ENCODE data around the gene SEC14L6.
"Not testable (repeated sequence)": the region's sequence is repeated elsewhere in the genome, so short reads cannot be mapped to it uniquely, and the experiment has no call there.

The SEC14L6 gene

DNA sequence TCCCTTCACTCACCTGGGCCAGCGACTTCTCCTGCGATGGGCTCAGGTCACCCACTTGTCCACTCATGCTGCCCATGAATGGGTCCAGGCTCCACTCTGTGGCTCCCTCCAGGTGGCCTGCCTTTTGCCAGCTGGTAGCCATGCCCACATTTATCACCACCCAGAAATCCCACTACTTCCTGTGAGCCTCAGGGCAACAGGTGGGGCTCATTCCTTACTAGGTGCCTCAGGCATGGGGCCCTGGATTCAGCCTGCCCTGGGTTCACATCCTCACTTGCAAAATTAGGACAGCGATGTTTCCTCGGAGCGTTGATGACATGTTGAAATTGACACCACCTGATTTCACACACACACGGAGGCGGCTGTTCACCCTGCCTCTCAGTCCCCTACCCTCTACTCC lies at the start of gene SEC14L6:
Gene SEC14L6 (minus strand): TSS at position 126 of the 400 bp plus-strand sequence. CDS start 59 bp downstream, at position 67.
- Histone ChIP-seq H3K9me3 (ENCODE audit: low read length) (no peaks in the 10 kb centered on the region), H3K27me3 (ENCODE audit: insufficient read depth, low read length) (peaks cover 5% of the 10 kb centered on the region), H3K4me3 (ENCODE audit: low read length) (no peak within 1 kb of the TSS), H2AFZ (ENCODE audit: low read depth, low read length) (no peak within 1 kb of the TSS), H3K4me1 (ENCODE audit: insufficient read depth, low read length) (peaks cover 6% of the 10 kb centered on the region), H3K36me3 (ENCODE audit: insufficient read depth, low read length) (no peaks in the 10 kb centered on the region)

DNA sequence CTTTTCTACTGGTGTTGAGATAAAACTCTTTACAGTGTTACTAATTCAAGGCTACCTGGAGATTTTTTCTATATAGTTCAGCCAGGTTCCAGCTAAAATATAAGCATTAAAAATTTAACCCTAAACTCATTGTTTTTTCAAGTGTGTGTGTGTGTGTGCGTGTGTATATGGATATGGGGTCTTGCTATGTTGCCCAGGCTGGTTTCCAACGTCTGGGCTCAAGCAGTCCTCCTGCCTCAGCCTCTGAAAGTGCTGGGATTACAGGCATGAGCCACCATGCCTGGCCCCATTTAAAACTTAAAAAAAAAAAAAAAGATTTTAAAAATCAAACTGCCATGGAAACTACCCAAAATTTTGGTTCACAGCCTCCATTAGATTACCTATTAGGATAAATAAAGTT lies 49.7 kb upstream of the SEC14L6 start:
- Histone ChIP-seq H3K4me3 (ENCODE audit: low read length) (no peak overlapping the region), H3K9me3 (ENCODE audit: low read length) (no peaks in the 10 kb centered on the region), H3K27me3 (ENCODE audit: insufficient read depth, low read length) (no peaks in the 10 kb centered on the region), H3K4me1 (ENCODE audit: insufficient read depth, low read length) (no peaks in the 10 kb centered on the region), H2AFZ (ENCODE audit: low read depth, low read length) (no peak overlapping the region), H3K36me3 (ENCODE audit: insufficient read depth, low read length) (no peaks in the 10 kb centered on the region)

GRCh38 chr22:30592360-30592713 lies 45.8 kb upstream of the SEC14L6 start:
- peaks cover 10% of the 10 kb centered on the region for H3K4me1 ChIP-seq (ENCODE audit: insufficient read depth, low read length)
- H2AFZ ChIP-seq (ENCODE audit: low read depth, low read length); H3K9me3 ChIP-seq (ENCODE audit: low read length); H3K27me3 ChIP-seq (ENCODE audit: insufficient read depth, low read length): not testable (repeated sequence)
- H3K36me3 ChIP-seq (ENCODE audit: insufficient read depth, low read length), result peaks cover 23% of the 10 kb centered on the region
- peak overlapping the region; percentile 17 for H3K4me3 ChIP-seq (ENCODE audit: low read length)

DNA sequence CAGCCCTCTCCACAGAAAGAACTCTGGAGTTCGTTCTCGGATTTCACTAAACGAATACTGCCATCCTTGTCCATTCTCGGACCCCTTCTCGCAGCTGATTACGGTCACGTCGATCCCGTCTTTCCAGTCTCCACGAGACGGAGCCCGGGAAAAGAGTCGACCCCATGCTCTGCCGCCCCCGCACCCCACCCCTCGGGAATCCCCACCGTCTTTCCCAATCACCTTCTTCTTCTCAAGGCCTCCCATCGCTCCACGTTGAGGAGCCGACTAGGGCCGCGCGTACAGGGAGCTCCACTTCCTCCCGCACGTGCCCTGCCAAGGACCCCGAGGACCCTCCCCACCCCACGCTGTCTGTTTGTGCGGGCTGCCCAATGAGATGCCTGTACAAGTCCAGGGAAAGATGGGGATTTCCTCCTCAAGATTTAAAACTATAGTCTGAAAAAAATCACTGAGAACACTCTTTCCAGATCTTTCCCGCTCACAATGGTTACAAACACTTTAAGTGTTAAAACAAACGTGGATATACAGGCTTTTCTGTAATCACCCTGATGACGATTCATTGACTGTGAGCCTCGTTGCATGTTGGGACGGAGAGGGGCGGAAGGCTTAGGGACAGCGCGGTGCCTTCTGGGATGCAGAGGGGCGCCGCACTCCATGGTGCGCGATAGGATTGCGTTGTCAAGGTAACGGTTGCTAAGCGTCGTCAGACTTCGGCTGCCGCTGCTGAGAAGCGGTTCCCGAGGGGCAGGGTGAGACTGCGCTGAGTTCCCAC lies 45.2 kb upstream of the SEC14L6 start, which contains the start of gene PES1:
Gene PES1 (minus strand): TSS at position 323 of the 772 bp plus-strand sequence. CDS start 77 bp downstream, at position 246.
- Histone ChIP-seq H3K4me1 (ENCODE audit: insufficient read depth, low read length) (peaks cover 10% of the 10 kb centered on the region), H3K27me3 (ENCODE audit: insufficient read depth, low read length) (no peaks in the 10 kb centered on the region), H2AFZ (ENCODE audit: low read depth, low read length) (no peak within 1 kb of the TSS), H3K9me3 (ENCODE audit: low read length) (no peaks in the 10 kb centered on the region), H3K4me3 (ENCODE audit: low read length) (peak within 1 kb of the TSS; percentile 82), H3K36me3 (ENCODE audit: insufficient read depth, low read length) (peaks cover 29% of the 10 kb centered on the region)

GRCh38 chr22:30591191-30591587 lies 44.6 kb upstream of the SEC14L6 start:
- peaks cover 35% of the 10 kb centered on the region for H3K36me3 ChIP-seq (ENCODE audit: insufficient read depth, low read length)
- no peaks in the 10 kb centered on the region for H3K27me3 ChIP-seq (ENCODE audit: insufficient read depth, low read length)
- H3K4me3 ChIP-seq (ENCODE audit: low read length), result peak overlapping the region; percentile 82
- H3K9me3 ChIP-seq (ENCODE audit: low read length), result no peaks in the 10 kb centered on the region
- H2AFZ ChIP-seq (ENCODE audit: low read depth, low read length), result no peak overlapping the region
- H3K4me1 ChIP-seq (ENCODE audit: insufficient read depth, low read length), result peaks cover 10% of the 10 kb centered on the region

GRCh38 chr22:30586414-30586813 lies 39.9 kb upstream of the SEC14L6 start:
- Histone ChIP-seq H3K4me1 (ENCODE audit: insufficient read depth, low read length) (peaks cover 10% of the 10 kb centered on the region), H3K36me3 (ENCODE audit: insufficient read depth, low read length) (peaks cover 80% of the 10 kb centered on the region), H3K27me3 (ENCODE audit: insufficient read depth, low read length) (no peaks in the 10 kb centered on the region), H2AFZ (ENCODE audit: low read depth, low read length) (no peak overlapping the region), H3K4me3 (ENCODE audit: low read length) (no peak overlapping the region), H3K9me3 (ENCODE audit: low read length) (no peaks in the 10 kb centered on the region)

- Histone ChIP-seq H3K36me3 (ENCODE audit: insufficient read depth, low read length) (peaks cover 97% of the 10 kb centered on the region), H3K27me3 (ENCODE audit: insufficient read depth, low read length) (no peaks in the 10 kb centered on the region), H3K9me3 (ENCODE audit: low read length) (no peaks in the 10 kb centered on the region), H3K4me3 (ENCODE audit: low read length) (no peak overlapping the region), H2AFZ (ENCODE audit: low read depth, low read length) (no peak overlapping the region), H3K4me1 (ENCODE audit: insufficient read depth, low read length) (no peaks in the 10 kb centered on the region)
Measured at GRCh38 chr22:30584441-30584840, 37.9 kb upstream of the SEC14L6 start.

GRCh38 chr22:30582788-30583545 lies 36.4 kb upstream of the SEC14L6 start:
- no peaks in the 10 kb centered on the region for H3K4me1 ChIP-seq (ENCODE audit: insufficient read depth, low read length)
- H3K4me3 ChIP-seq (ENCODE audit: low read length), result no peak overlapping the region
- H2AFZ ChIP-seq (ENCODE audit: low read depth, low read length), result no peak overlapping the region
- no peaks in the 10 kb centered on the region for H3K9me3 ChIP-seq (ENCODE audit: low read length)
- peaks cover 93% of the 10 kb centered on the region for H3K36me3 ChIP-seq (ENCODE audit: insufficient read depth, low read length)
- H3K27me3 ChIP-seq (ENCODE audit: insufficient read depth, low read length), result no peaks in the 10 kb centered on the region

DNA sequence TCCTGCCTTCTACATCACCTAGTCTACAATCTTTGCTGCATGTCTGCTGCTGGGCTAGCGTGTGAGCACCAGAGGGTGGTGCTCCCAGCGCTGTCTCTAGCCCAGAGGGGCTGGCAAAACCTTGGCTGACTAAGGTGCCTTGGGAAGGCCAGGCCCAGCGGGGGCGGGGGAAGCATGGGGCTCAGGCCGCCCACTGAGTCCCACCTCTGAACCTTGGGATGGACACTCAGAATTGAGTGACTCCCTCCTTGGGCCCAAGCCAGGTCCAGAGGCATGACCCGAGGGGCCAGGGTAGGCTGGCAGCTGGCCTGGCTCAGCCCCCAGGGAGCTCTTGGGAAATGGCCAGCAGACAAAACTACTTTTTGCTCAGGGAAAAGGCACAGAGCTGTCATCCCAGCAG lies 35.5 kb upstream of the SEC14L6 start:
- no peaks in the 10 kb centered on the region for H3K9me3 ChIP-seq (ENCODE audit: low read length)
- H2AFZ ChIP-seq (ENCODE audit: low read depth, low read length), result no peak overlapping the region
- H3K36me3 ChIP-seq (ENCODE audit: insufficient read depth, low read length), result peaks cover 93% of the 10 kb centered on the region
- no peaks in the 10 kb centered on the region for H3K4me1 ChIP-seq (ENCODE audit: insufficient read depth, low read length)
- H3K27me3 ChIP-seq (ENCODE audit: insufficient read depth, low read length), result no peaks in the 10 kb centered on the region
- H3K4me3 ChIP-seq (ENCODE audit: low read length), result no peak overlapping the region

GRCh38 chr22:30580896-30581295 lies 34.4 kb upstream of the SEC14L6 start:
- H2AFZ ChIP-seq (ENCODE audit: low read depth, low read length), result no peak overlapping the region
- no peaks in the 10 kb centered on the region for H3K27me3 ChIP-seq (ENCODE audit: insufficient read depth, low read length)
- H3K36me3 ChIP-seq (ENCODE audit: insufficient read depth, low read length), result peaks cover 93% of the 10 kb centered on the region
- H3K4me3 ChIP-seq (ENCODE audit: low read length), result no peak overlapping the region
- H3K9me3 ChIP-seq (ENCODE audit: low read length), result no peaks in the 10 kb centered on the region
- no peaks in the 10 kb centered on the region for H3K4me1 ChIP-seq (ENCODE audit: insufficient read depth, low read length)

GRCh38 chr22:30578481-30578880 lies 31.9 kb upstream of the SEC14L6 start:
- H3K9me3 ChIP-seq (ENCODE audit: low read length), result no peaks in the 10 kb centered on the region
- H3K36me3 ChIP-seq (ENCODE audit: insufficient read depth, low read length), result peaks cover 79% of the 10 kb centered on the region
- H3K4me1 ChIP-seq (ENCODE audit: insufficient read depth, low read length), result no peaks in the 10 kb centered on the region
- H2AFZ ChIP-seq (ENCODE audit: low read depth, low read length), result no peak overlapping the region
- H3K4me3 ChIP-seq (ENCODE audit: low read length), result no peak overlapping the region
- H3K27me3 ChIP-seq (ENCODE audit: insufficient read depth, low read length), result no peaks in the 10 kb centered on the region

DNA sequence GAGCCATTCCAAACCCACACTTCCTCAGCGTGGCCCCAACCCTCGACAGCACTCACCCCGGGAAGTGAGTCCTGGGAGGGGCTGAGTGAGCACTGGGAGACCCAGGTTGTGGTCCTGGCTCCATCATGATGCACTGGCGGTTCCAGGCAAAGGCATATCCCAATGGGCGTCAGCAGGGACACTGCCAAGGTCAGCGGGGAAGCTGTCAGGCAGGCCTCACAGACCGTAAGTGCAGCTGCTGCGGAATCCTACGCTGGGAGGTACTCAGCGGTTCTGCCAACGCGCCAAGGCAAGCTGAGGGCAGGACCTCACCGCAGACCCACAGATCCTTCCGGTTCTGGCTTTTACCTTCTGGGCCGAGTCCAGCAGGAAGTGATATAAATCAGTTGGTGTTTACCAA lies 29.3 kb upstream of the SEC14L6 start:
- Histone ChIP-seq H3K4me3 (ENCODE audit: low read length) (no peak overlapping the region), H3K27me3 (ENCODE audit: insufficient read depth, low read length) (no peaks in the 10 kb centered on the region), H3K9me3 (ENCODE audit: low read length) (no peaks in the 10 kb centered on the region), H3K36me3 (ENCODE audit: insufficient read depth, low read length) (peaks cover 53% of the 10 kb centered on the region), H3K4me1 (ENCODE audit: insufficient read depth, low read length) (no peaks in the 10 kb centered on the region), H2AFZ (ENCODE audit: low read depth, low read length) (no peak overlapping the region)

DNA sequence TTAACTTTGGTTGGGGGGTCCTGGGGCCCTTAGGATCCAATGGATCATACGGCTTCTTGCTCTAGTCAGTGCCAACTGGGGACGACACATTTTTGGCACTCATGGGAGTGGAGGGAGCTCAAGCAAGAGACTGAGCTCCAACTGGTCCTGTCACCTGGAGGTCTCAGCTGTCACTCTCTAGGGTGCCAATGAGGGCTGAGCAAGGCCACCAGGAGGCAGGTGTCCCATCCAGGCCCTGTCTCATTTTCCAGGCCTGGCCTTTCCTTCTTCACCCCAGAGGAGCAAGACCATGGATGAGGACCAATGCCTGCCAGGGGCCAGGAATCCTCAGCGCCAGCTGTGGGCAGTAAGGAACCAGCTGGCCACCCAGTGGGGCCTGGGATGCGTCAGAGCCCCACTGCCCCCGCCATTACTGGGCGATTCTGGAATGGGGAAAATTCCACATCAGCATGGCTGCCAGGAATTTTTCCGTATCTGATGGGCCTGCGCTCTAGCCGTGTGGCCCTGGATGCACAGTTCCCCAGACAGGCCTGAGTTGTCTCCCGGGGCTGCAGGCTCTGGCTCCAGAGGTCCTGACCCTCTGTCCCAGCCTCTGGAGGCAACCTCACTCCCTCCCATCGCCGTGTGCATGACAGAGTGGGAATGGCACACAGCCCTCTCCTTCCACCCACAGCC lies 28.6 kb upstream of the SEC14L6 start:
- no peak overlapping the region for H3K4me3 ChIP-seq (ENCODE audit: low read length)

More for the DNA sequence above, 28.6 kb upstream of the SEC14L6 start:
- H3K4me1 ChIP-seq (ENCODE audit: insufficient read depth, low read length), result no peaks in the 10 kb centered on the region
- H3K9me3 ChIP-seq (ENCODE audit: low read length), result no peaks in the 10 kb centered on the region
- no peak overlapping the region for H2AFZ ChIP-seq (ENCODE audit: low read depth, low read length)
- no peaks in the 10 kb centered on the region for H3K27me3 ChIP-seq (ENCODE audit: insufficient read depth, low read length)
- H3K36me3 ChIP-seq (ENCODE audit: insufficient read depth, low read length), result peaks cover 46% of the 10 kb centered on the region
